Activated CD8-positive, alpha-beta T cell treated with anti-CD3 and anti-CD28 coated beads for 36 hours (primary cell): ENCODE results near the gene SS18L1. TPM values are rescaled to one million over a fixed set of nuclear protein-coding genes. Genes with fewer than 3 reads are reported as not detected.
A peak's percentile ranks its signal among the peaks of the same experiment; 100 is the strongest.

Source experiments
- ATAC-seq: fragments of 200-7000 bp; cut with Tn5 transposase; one replicate; pipeline ENCODE4 v1.10.0; 2021; ENCODE audit warnings: mild to moderate bottlenecking, moderate library complexity
- CTCF ChIA-PET: fragments of 350-600 bp; sonication (Branson Sonifier 250); formaldehyde crosslinking; loops from one replicate; lab custom pipeline; 2021; ENCODE audit warnings: antibody characterized with exemption; lab: Charles Lee
- POLR2A ChIA-PET: fragments of 350-600 bp; sonication (Branson Sonifier 250); formaldehyde crosslinking; loops from one replicate; lab custom pipeline; 2021; ENCODE audit warnings: antibody characterized with exemption; lab: Charles Lee
- DNase-seq: peaks from one replicate; pipeline ENCODE4 v3.0.0-alpha.2; 2020
- H3K27ac Mint-ChIP-seq: one replicate; pipeline ENCODE4 v1.8.0; 2021; ENCODE audit warnings: mild to moderate bottlenecking, mixed read lengths
- H3K27me3 Mint-ChIP-seq: one replicate; pipeline ENCODE4 v1.8.0; 2021; ENCODE audit warnings: mixed read lengths
- H3K36me3 Mint-ChIP-seq: one replicate; pipeline ENCODE4 v1.8.0; 2021; ENCODE audit warnings: low read depth, mixed read lengths
- H3K4me1 Mint-ChIP-seq: one replicate; pipeline ENCODE4 v1.8.0; 2021; ENCODE audit warnings: low read depth, mixed read lengths
- H3K4me3 Mint-ChIP-seq: one replicate; pipeline ENCODE4 v1.8.0; 2021; ENCODE audit warnings: mild to moderate bottlenecking, moderate library complexity, mixed read lengths
- H3K9me3 Mint-ChIP-seq: one replicate; pipeline ENCODE4 v1.8.0; 2021; ENCODE audit warnings: mixed read lengths
- intact Hi-C: fragments of 100-400 bp; cut with micrococcal nuclease; formaldehyde crosslinking; loops from one replicate; pipeline ENCODE4 v1.10.0; 2022
- total RNA-seq, 2 experiments: library from RNA; stranded (reverse); gene quantifications; one replicate each; pipeline ENCODE4 v1.2.3, GENCODE V29; 2021
- TF ChIP-seq, protein P1 (sequence below): fragments of 200-600 bp; IDR thresholded peaks from one replicate; pipeline ENCODE4 v1.8.0; 2022; ENCODE audit warnings: antibody characterized with exemption, mild to moderate bottlenecking

The SS18L1 gene
- total RNA-seq, 2 experiments from 2014 or later: 15.3 to 16.1 TPM

DNA sequence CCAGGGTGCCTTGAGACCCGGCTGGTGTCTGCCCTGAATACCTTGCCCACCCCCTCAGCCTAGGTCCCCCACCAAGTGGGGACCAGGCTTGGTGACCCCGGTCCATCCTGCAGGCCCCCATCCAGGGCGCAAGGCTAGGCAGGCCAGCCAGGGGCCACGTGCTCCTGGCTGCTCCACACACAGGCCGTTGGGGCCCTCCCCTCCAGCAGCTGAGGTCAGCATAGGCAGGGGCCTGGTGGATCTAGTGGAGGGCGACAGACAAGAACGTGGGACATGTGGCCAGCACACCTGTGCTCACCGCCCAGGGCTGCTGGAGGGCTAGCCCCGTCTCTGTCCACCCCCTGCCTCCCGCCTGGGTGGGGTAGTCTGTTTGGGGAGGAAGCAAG, 84.0 kb downstream of the SS18L1 start:
- H3K36me3 Mint-ChIP-seq: no peaks in the 10 kb centered on the region
- intact Hi-C loops: no loop called here
- no peak overlapping the region for H3K4me3 Mint-ChIP-seq
- peaks cover 17% of the 10 kb centered on the region for H3K27me3 Mint-ChIP-seq
- TF ChIP-seq, protein P1, sequence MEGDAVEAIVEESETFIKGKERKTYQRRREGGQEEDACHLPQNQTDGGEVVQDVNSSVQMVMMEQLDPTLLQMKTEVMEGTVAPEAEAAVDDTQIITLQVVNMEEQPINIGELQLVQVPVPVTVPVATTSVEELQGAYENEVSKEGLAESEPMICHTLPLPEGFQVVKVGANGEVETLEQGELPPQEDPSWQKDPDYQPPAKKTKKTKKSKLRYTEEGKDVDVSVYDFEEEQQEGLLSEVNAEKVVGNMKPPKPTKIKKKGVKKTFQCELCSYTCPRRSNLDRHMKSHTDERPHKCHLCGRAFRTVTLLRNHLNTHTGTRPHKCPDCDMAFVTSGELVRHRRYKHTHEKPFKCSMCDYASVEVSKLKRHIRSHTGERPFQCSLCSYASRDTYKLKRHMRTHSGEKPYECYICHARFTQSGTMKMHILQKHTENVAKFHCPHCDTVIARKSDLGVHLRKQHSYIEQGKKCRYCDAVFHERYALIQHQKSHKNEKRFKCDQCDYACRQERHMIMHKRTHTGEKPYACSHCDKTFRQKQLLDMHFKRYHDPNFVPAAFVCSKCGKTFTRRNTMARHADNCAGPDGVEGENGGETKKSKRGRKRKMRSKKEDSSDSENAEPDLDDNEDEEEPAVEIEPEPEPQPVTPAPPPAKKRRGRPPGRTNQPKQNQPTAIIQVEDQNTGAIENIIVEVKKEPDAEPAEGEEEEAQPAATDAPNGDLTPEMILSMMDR: no peak
- no peak for ATAC-seq
- no peak for DNase-seq
- H3K4me1 Mint-ChIP-seq: no peaks in the 10 kb centered on the region
- H3K9me3 Mint-ChIP-seq: no peaks in the 10 kb centered on the region
- POLR2A ChIA-PET: no interaction called here
- H3K27ac Mint-ChIP-seq: no peak overlapping the region
- CTCF ChIA-PET: no interaction called here

DNA sequence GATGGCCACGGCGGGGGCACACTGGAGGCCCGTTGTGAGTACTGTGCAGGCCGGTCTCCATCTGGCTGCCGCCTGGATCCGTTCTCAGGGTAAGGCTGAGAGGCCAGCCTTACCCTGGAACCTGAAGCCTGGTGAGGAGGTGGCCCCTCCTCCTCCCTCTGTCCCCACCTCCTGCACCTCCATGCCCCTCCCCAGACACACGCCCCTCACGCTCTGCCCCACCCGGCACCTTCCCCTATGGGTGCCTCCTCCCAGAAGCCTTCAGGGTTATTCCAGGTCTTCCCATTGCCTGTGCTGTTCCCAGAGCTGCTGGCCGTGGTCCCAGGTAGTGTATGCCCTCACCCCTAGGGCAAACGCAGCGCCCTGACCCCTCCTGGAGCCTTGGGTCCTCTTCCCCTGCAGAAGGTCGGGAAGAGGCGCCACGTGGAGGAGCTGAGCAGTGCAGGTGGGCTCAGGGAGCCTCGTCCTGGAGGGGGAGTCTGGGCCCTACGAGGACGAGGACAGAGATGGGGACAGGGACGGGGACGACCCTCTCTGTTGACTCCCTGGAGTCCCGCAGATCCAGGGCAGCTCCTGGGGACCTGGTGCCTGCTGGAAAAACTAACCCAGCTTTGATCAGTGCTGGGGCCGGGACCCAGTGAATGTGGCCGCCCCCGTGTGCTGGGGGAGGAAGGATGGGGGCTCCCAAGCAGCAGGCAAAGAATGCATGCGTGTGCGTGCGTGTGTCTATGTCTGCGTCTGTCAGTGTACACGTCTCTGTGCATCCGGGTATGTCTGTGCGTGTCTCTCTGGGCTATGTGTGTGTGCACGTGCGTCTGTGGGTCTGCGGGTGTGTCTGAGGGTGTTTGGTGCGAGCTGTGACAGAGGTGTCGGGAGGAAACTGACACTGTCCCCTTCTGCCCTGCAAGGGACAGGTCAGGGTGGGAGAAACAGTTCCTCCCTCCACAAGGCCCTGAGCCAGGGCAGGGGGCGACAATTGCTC, 84.7 kb downstream of the SS18L1 start:
- ATAC-seq (peak; percentile 39), DNase-seq (no peak)
- ChIA-PET POLR2A (no interaction called here), CTCF (no interaction called here)
- H3K27ac Mint-ChIP-seq: no peak overlapping the region
- intact Hi-C loops: no loop called here
- H3K9me3 Mint-ChIP-seq: no peaks in the 10 kb centered on the region
- TF ChIP-seq, protein P1: no peak
- H3K27me3 Mint-ChIP-seq: peaks cover 11% of the 10 kb centered on the region
- H3K36me3 Mint-ChIP-seq: no peaks in the 10 kb centered on the region
- no peak overlapping the region for H3K4me3 Mint-ChIP-seq
- no peaks in the 10 kb centered on the region for H3K4me1 Mint-ChIP-seq

DNA sequence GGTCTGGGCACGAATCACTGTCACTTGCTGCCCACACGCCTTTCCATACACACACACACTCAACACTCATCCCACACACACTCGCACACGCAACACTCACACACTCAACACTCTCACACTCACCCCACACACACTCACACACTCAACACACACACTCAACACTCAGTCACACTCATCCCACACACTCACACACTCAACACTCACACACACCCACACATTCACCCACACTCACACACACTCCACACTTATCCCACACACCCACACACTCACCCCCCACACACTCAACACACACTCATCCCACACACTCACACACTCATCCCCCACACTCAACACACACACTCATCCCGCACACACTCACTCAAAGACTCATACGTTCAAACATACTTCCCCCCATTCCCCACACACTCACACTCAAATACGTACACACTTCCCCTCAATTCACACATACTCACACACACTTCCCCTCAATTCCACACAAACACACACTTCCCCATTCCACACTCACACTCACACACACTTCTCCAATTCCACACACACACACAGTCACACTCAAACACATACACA, 85.5 kb downstream of the SS18L1 start:
- intact Hi-C loops: no loop called here
- Mint-ChIP-seq H3K9me3 (no peaks in the 10 kb centered on the region), H3K27ac (no peak overlapping the region), H3K4me3 (no peak overlapping the region), H3K4me1 (no peaks in the 10 kb centered on the region), H3K36me3 (no peaks in the 10 kb centered on the region), H3K27me3 (peaks cover 13% of the 10 kb centered on the region)
- ChIA-PET POLR2A (no interaction called here), CTCF (no interaction called here)
- no peak for DNase-seq
- no peak for ATAC-seq
- TF ChIP-seq, protein P1: no peak

DNA sequence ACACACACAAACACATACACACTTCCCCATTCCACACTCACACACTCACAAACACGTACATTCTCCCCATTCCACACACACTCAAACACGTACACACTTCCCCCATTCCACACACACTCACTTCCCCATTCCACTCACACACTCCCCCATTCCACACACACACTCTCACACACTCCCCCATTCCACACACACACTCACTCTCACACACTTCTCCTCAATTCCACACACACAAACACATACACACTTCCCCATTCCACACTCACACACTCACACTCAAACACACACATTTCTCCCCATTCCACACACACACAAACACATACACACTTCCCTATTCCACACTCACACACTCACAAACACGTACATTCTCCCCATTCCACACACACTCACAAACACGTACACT, 86.1 kb downstream of the SS18L1 start:
- intact Hi-C loops: no loop called here
- ATAC-seq (no peak), DNase-seq (no peak)
- Mint-ChIP-seq H3K27me3 (peaks cover 12% of the 10 kb centered on the region), H3K9me3 (no peaks in the 10 kb centered on the region), H3K27ac (no peak overlapping the region), H3K4me1 (no peaks in the 10 kb centered on the region), H3K4me3 (no peak overlapping the region), H3K36me3 (no peaks in the 10 kb centered on the region)
- TF ChIP-seq, protein P1: no peak
- CTCF ChIA-PET: no interaction called here
- POLR2A ChIA-PET: no interaction called here

DNA sequence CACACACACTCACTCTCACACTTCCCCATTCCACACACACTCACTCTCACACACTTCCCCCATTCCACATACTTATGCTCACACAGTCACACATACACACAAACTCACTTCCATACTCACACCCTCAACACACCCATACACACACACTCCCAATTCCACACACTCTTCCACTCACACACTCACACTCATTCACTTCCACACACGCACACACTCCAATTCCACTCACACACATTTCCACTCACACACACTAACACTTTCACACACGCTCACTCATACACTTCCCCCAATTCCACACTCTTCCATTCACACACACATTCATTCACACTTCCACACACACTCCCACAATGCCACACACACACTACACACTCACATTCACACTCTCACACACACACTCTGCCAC, 86.7 kb downstream of the SS18L1 start:
- intact Hi-C loops: no loop called here
- DNase-seq (no peak), ATAC-seq (no peak)
- H3K4me3 Mint-ChIP-seq: no peak overlapping the region
- peaks cover 9% of the 10 kb centered on the region for H3K27me3 Mint-ChIP-seq
- POLR2A ChIA-PET: no interaction called here
- no peaks in the 10 kb centered on the region for H3K4me1 Mint-ChIP-seq
- TF ChIP-seq, protein P1: no peak
- CTCF ChIA-PET: no interaction called here
- no peak overlapping the region for H3K27ac Mint-ChIP-seq
- H3K36me3 Mint-ChIP-seq: no peaks in the 10 kb centered on the region
- H3K9me3 Mint-ChIP-seq: no peaks in the 10 kb centered on the region
